GM13976 (cell line): Measurements from ENCODE around the gene SWAP70.

ENCODE experiments used
- DNase-seq: peaks from one replicate; pipeline ENCODE4 v3.0.0; 2012; ENCODE audit warnings: low spot score
- CTCF ChIP-seq: IDR thresholded peaks from 2 replicates; pipeline ENCODE4 v1.5.1; 2012; ENCODE audit warnings: borderline replicate concordance, mild to moderate bottlenecking; ENCODE audit not compliant: insufficient read depth; ENCODE audit errors: extremely low read depth, missing control alignments, control extremely low read depth
- in situ Hi-C: fragments of 300-500 bp; cut with MboI; formaldehyde crosslinking; loops from one replicate; pipeline ENCODE4 v1.12.0; 2022; ENCODE audit warnings: low sequenced_read_pairs, mixed read lengths, inconsistent platforms; ENCODE audit not compliant: unreplicated experiment

Gene SWAP70

GRCh38 chr11:9789910-9790309, 126.0 kb downstream of the SWAP70 start:
- TF ChIP-seq CTCF: no peak
- in situ Hi-C loops: no loop called here
- no peak for DNase-seq

DNA sequence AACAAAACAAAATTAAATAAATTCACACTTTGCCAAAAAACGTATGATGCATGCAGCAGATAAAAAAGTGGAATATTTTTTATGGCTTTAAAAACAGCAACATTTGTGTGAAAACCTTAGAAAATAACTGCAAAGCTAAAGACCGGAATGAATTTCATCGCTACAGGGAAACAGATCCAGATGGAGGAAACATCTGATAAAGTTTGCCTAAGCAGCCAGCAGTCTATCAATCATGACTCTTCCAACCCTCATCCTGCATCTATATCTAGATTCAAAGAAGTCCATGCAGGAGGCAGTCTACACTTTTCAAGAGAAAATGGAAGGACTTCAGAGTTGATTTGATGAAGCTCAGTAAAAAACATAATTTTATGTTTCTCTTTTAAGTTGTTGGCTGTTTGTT, 126.8 kb downstream of the SWAP70 start:
- DNase-seq: no peak
- in situ Hi-C loops: no loop called here
- TF ChIP-seq CTCF: no peak

GRCh38 chr11:9796266-9796665, 132.4 kb downstream of the SWAP70 start:
- no peak for DNase-seq
- in situ Hi-C loops: no loop called here

GRCh38 chr11:9796854-9797253, 133.0 kb downstream of the SWAP70 start:
- in situ Hi-C loops: no loop called here
- no peak for DNase-seq
- no peak for TF ChIP-seq CTCF

More at GRCh38 chr11:9796266-9796665, 132.4 kb downstream of the SWAP70 start:
- TF ChIP-seq CTCF: no peak

DNA sequence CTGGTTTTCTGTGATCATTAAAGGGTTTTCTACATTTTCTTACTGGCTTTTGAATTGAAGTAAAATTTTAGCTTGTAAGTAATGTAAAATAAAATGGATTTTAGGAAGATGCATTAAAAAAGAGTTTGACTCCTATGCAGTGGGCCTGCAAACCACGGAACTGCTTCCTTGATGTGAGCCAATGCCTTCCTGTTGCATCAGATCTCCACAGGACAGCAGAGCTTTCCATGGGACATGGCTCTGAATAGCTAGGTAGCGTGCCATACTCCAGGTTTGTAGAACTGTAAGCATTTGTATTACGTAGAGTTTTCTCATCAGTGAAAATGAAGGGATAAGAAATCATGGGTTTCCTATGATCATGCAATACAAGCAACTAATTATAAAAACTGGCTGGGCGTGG, 133.4 kb downstream of the SWAP70 start:
- in situ Hi-C loops: no loop called here
- no peak for DNase-seq
- TF ChIP-seq CTCF: no peak

DNA sequence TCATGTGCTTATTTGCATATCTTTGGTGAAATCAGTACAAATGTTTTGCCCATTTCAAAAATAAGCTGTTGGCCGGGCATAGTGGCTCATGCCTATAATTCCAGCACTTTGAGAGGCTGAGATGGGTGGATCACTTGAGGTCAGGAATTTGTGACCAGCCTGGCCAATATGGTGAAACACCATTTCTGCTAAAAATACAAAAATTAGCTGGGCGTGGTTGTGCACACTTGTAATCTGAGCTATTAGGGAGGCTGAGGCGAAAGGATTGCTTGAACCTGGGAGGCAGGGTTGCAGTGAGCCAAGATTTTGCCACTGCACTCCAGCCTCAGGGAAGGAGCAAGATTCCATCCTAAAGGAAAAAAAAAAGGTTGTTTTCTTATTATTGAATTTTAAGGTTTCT, 136.0 kb downstream of the SWAP70 start:
- in situ Hi-C loops: no loop called here
- TF ChIP-seq CTCF: no peak
- no peak for DNase-seq
